ENCODE measurements around the gene CAMK4.

GRCh38 chr5:111262153-111262552 lies 38.0 kb downstream of the CAMK4 start:
- TF ChIP-seq, protein P1, sequence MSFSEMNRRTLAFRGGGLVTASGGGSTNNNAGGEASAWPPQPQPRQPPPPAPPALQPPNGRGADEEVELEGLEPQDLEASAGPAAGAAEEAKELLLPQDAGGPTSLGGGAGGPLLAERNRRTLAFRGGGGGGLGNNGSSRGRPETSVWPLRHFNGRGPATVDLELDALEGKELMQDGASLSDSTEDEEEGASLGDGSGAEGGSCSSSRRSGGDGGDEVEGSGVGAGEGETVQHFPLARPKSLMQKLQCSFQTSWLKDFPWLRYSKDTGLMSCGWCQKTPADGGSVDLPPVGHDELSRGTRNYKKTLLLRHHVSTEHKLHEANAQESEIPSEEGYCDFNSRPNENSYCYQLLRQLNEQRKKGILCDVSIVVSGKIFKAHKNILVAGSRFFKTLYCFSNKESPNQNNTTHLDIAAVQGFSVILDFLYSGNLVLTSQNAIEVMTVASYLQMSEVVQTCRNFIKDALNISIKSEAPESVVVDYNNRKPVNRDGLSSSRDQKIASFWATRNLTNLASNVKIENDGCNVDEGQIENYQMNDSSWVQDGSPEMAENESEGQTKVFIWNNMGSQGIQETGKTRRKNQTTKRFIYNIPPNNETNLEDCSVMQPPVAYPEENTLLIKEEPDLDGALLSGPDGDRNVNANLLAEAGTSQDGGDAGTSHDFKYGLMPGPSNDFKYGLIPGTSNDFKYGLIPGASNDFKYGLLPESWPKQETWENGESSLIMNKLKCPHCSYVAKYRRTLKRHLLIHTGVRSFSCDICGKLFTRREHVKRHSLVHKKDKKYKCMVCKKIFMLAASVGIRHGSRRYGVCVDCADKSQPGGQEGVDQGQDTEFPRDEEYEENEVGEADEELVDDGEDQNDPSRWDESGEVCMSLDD (tag by site-specific recombination; IDR thresholded peaks at IDR 0.05), result no peak
- TF ChIP-seq ZNF366 (tag by site-specific recombination; conservative IDR thresholded peaks at IDR 0.05) (no peak), ZNF274 (IDR thresholded peaks at IDR 0.05; ENCODE audit: low read length) (no peak), ZNF274 (tag by site-specific recombination; IDR thresholded peaks at IDR 0.05; ENCODE audit: borderline replicate concordance) (no peak), YY1 (tag by site-specific recombination; IDR thresholded peaks at IDR 0.05) (no peak), SP2 (tag by site-specific recombination; IDR thresholded peaks at IDR 0.05) (no peak), ZNF785 (tag by site-specific recombination; IDR thresholded peaks at IDR 0.05) (no peak), ZNF16 (tag by site-specific recombination; IDR thresholded peaks at IDR 0.05; ENCODE audit: low read depth) (no peak), IKZF3 (tag by site-specific recombination; IDR thresholded peaks at IDR 0.05) (no peak), ZEB2 (tag by site-specific recombination; IDR thresholded peaks at IDR 0.05) (no peak), YY2 (tag by site-specific recombination; IDR thresholded peaks at IDR 0.05) (no peak), ZNF148 (tag by site-specific recombination; IDR thresholded peaks at IDR 0.05; ENCODE audit: borderline replicate concordance) (no peak)
- TF ChIP-seq, protein P2, sequence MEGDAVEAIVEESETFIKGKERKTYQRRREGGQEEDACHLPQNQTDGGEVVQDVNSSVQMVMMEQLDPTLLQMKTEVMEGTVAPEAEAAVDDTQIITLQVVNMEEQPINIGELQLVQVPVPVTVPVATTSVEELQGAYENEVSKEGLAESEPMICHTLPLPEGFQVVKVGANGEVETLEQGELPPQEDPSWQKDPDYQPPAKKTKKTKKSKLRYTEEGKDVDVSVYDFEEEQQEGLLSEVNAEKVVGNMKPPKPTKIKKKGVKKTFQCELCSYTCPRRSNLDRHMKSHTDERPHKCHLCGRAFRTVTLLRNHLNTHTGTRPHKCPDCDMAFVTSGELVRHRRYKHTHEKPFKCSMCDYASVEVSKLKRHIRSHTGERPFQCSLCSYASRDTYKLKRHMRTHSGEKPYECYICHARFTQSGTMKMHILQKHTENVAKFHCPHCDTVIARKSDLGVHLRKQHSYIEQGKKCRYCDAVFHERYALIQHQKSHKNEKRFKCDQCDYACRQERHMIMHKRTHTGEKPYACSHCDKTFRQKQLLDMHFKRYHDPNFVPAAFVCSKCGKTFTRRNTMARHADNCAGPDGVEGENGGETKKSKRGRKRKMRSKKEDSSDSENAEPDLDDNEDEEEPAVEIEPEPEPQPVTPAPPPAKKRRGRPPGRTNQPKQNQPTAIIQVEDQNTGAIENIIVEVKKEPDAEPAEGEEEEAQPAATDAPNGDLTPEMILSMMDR (tag by site-specific recombination; IDR thresholded peaks at IDR 0.05), result no peak
- TF ChIP-seq, protein P3, sequence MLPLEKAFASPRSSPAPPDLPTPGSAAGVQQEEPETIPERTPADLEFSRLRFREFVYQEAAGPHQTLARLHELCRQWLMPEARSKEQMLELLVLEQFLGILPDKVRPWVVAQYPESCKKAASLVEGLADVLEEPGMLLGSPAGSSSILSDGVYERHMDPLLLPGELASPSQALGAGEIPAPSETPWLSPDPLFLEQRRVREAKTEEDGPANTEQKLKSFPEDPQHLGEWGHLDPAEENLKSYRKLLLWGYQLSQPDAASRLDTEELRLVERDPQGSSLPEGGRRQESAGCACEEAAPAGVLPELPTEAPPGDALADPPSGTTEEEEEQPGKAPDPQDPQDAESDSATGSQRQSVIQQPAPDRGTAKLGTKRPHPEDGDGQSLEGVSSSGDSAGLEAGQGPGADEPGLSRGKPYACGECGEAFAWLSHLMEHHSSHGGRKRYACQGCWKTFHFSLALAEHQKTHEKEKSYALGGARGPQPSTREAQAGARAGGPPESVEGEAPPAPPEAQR (tag by site-specific recombination; IDR thresholded peaks at IDR 0.05), result no peak

All from HEK293 (cell line).